H1 (cell line): Measurements from ENCODE around the gene TMEM258. TPM values are rescaled to one million over a fixed set of nuclear protein-coding genes. Genes with fewer than 3 reads are reported as not detected.

ENCODE experiments used
- ASH2L ChIP-seq: fragments of 200-600, 300-600 bp; sonication (generic); IDR thresholded peaks from one replicate; pipeline ENCODE4 v1.7.1; 2017; ENCODE audit warnings: low read length
- GTF2F1 ChIP-seq: IDR thresholded peaks from 2 replicates; pipeline ENCODE4 v1.6.1; 2012; ENCODE audit warnings: low read depth, low read length, improper control_type of control experiment, borderline replicate concordance
- RAD21 ChIP-seq, 2 experiments: IDR thresholded peaks in 1 of 2; conservative IDR thresholded peaks in 1 of 2; 2 replicates each; pipeline ENCODE4 v1.6.1; 2011; ENCODE audit warnings: low read depth in 2 of 2, low read length in 2 of 2, improper control_type of control experiment in 1 of 2, inconsistent platforms in 1 of 2, mild to moderate bottlenecking in 1 of 2, moderate library complexity in 1 of 2
- polyA plus RNA-seq, 7 experiments: library from polyadenylated mRNA; depleted of rRNA in 3 of 7; stranded (reverse) in 5 of 7; unstranded in 2 of 7; fragments of >200 nt in 5 of 7; fragments of 200-250 nt in 2 of 7; gene quantifications; 1 replicate in 5 of 7; 2 replicates in 1 of 7; 4 replicates in 1 of 7; pipeline versions ENCODE4 v1.2.1 to v1.2.3, GENCODE V29; 2011 to 2013; ENCODE audit warnings: missing spikeins in 2 of 7, mixed read lengths in 2 of 7
- total RNA-seq: library from RNA; stranded (reverse); fragmentation: NEBNext Ultra II Directional; extraction: Animal tissue kit (Norgen Biotek cat#: 25700); gene quantifications from 2 replicates; pipeline ENCODE4 v1.2.1, GENCODE V29; 2021
- TF ChIP-seq, protein P1 (sequence below): IDR thresholded peaks from 2 replicates; pipeline ENCODE4 v1.6.1; 2012; ENCODE audit warnings: inconsistent platforms

The TMEM258 gene
- total and polyA plus RNA-seq, 2 of the 8 experiments (the other 6 are each of a cell fraction or from before 2014, with no cell fraction given) = 186 to 759 TPM

DNA sequence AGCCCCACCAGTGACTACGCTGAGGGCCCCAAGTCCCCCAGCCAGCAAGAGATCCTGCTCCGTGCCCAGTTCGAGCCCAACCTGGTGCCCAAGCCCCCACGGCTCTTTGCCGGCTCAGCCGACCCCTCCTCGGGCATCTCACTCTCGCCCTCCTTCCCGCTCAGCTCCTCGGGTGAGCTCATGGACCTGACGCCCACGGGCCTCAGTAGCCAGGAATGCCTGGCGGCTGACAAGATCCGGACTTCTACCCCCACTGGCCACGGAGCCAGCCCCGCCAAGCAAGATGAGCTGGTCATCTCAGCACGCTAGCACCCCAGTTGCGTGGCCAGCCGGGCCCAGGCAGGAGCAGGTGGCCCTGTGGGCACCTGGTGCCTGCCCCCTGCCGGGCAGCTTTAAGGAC is 48.2 kb downstream of the TMEM258 start (continued):
- TF ChIP-seq, protein P1, sequence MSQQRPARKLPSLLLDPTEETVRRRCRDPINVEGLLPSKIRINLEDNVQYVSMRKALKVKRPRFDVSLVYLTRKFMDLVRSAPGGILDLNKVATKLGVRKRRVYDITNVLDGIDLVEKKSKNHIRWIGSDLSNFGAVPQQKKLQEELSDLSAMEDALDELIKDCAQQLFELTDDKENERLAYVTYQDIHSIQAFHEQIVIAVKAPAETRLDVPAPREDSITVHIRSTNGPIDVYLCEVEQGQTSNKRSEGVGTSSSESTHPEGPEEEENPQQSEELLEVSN = no peak
- no peak for TF ChIP-seq ASH2L
- TF ChIP-seq GTF2F1 = no peak
- no peak for TF ChIP-seq RAD21 (IDR thresholded peaks at IDR 0.05 in 1 of 2, conservative IDR thresholded peaks at IDR 0.05 in 1 of 2; ENCODE audit: low read depth in 2 of 2, low read length in 2 of 2)
